ENCODE results near the gene NKX2-3. TPM values are rescaled to one million over a fixed set of nuclear protein-coding genes. Genes with fewer than 3 reads are reported as not detected.

NKX2-3 gene
- total RNA-seq, 1 experiment from 2014 or later = 0.15 TPM

DNA sequence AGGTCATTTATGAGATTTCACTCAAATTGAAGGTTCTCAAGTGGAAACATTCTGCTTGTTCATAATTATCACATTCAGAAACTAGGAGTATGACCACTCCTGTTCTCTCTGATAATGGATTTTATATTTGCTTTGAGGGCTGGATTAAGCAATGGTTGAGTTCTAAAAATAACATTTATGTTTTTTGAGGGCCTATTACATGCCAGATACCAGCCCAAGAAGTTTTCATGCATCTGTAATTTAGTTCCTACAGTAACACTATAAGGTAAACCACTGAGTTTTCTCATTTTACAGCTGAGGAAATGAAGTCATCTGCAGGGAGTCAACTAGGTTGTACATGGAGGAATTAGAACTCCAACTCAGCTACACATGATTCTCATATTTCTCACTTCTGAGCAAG lies 25.5 kb upstream of the NKX2-3 start:
- TF ChIP-seq, protein P1, sequence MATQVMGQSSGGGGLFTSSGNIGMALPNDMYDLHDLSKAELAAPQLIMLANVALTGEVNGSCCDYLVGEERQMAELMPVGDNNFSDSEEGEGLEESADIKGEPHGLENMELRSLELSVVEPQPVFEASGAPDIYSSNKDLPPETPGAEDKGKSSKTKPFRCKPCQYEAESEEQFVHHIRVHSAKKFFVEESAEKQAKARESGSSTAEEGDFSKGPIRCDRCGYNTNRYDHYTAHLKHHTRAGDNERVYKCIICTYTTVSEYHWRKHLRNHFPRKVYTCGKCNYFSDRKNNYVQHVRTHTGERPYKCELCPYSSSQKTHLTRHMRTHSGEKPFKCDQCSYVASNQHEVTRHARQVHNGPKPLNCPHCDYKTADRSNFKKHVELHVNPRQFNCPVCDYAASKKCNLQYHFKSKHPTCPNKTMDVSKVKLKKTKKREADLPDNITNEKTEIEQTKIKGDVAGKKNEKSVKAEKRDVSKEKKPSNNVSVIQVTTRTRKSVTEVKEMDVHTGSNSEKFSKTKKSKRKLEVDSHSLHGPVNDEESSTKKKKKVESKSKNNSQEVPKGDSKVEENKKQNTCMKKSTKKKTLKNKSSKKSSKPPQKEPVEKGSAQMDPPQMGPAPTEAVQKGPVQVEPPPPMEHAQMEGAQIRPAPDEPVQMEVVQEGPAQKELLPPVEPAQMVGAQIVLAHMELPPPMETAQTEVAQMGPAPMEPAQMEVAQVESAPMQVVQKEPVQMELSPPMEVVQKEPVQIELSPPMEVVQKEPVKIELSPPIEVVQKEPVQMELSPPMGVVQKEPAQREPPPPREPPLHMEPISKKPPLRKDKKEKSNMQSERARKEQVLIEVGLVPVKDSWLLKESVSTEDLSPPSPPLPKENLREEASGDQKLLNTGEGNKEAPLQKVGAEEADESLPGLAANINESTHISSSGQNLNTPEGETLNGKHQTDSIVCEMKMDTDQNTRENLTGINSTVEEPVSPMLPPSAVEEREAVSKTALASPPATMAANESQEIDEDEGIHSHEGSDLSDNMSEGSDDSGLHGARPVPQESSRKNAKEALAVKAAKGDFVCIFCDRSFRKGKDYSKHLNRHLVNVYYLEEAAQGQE (IDR thresholded peaks at IDR 0.05; ENCODE audit: insufficient read depth in 1 of 2, low read depth in 2 of 2, low read length in 1 of 2) = no peak
- TF ChIP-seq POLR2AphosphoS5 (IDR thresholded peaks at IDR 0.05; ENCODE audit: low read depth, low read length) (no peak), TCF7L2 (IDR thresholded peaks at IDR 0.05; ENCODE audit: low read depth, low read length) (no peak), SIN3A (IDR thresholded peaks at IDR 0.05; ENCODE audit: borderline replicate concordance, insufficient read depth, low read depth, low read length) (no peak)
- TF ChIP-seq, protein P2, sequence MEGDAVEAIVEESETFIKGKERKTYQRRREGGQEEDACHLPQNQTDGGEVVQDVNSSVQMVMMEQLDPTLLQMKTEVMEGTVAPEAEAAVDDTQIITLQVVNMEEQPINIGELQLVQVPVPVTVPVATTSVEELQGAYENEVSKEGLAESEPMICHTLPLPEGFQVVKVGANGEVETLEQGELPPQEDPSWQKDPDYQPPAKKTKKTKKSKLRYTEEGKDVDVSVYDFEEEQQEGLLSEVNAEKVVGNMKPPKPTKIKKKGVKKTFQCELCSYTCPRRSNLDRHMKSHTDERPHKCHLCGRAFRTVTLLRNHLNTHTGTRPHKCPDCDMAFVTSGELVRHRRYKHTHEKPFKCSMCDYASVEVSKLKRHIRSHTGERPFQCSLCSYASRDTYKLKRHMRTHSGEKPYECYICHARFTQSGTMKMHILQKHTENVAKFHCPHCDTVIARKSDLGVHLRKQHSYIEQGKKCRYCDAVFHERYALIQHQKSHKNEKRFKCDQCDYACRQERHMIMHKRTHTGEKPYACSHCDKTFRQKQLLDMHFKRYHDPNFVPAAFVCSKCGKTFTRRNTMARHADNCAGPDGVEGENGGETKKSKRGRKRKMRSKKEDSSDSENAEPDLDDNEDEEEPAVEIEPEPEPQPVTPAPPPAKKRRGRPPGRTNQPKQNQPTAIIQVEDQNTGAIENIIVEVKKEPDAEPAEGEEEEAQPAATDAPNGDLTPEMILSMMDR (IDR thresholded peaks at IDR 0.05) = no peak
- ATAC-seq (no peak), DNase-seq (ENCODE audit: low read depth, low spot score) (no peak)
- intact Hi-C loops (cut with micrococcal nuclease; ENCODE audit: unreplicated experiment) = no loop called here
- H3K9me3 ChIP-seq (ENCODE audit: control insufficient read depth, insufficient read depth, low read depth, low read length) = no peaks in the 10 kb centered on the region
- no peak overlapping the region for H3K27ac ChIP-seq (ENCODE audit: low read length)
- CTCF ChIA-PET = no interaction called here
- H3K4me3 ChIP-seq (ENCODE audit: low read depth in 2 of 2, low read length in 2 of 2) = no peak overlapping the region
- peaks cover 20% of the 10 kb centered on the region for H3K27me3 ChIP-seq (ENCODE audit: control insufficient read depth, insufficient read depth, low read length)
- in situ Hi-C loops (cut with HindIII; ENCODE audit: low pct_unique_long_range_greater_than_20kb, low sequenced_read_pairs) = no loop called here
- no TSS peak for BruUV-seq (replicated peaks)
- no peaks in the 10 kb centered on the region for H3K36me3 ChIP-seq (ENCODE audit: control insufficient read depth, insufficient read depth, low read length)
- no peaks in the 10 kb centered on the region for H3K4me1 ChIP-seq (ENCODE audit: control insufficient read depth, insufficient read depth, low read length)
- POLR2A ChIA-PET = no interaction called here

DNA sequence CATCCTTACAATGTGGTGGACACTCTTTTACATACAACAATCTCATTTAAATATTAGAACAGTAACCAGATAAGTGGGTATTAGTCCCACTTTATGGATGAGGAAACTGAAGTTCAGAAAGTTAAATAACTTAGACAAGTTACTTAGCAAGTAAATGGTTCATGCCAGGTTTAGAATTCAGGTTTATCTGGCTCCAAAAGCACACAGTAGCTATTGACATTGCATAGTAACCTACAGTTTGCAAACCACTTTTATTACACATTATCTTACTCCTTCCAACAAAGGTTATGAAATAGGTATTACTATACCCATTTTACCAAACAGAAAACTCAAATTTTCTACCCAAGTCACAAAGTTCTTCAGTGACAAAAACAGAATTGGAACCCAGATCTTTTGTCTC lies 19.7 kb upstream of the NKX2-3 start:
- CTCF ChIA-PET = no interaction called here
- DNase-seq (ENCODE audit: low read depth, low spot score) = no peak
- intact Hi-C loops (cut with micrococcal nuclease; ENCODE audit: unreplicated experiment) = no loop called here
- H3K36me3 ChIP-seq (ENCODE audit: control insufficient read depth, insufficient read depth, low read length) = no peaks in the 10 kb centered on the region
- H3K4me3 ChIP-seq (ENCODE audit: low read depth in 2 of 2, low read length in 2 of 2) = no peak overlapping the region
- no peak overlapping the region for H3K27ac ChIP-seq (ENCODE audit: low read length)
- no peaks in the 10 kb centered on the region for H3K4me1 ChIP-seq (ENCODE audit: control insufficient read depth, insufficient read depth, low read length)
- no peak for ATAC-seq
- peaks cover 21% of the 10 kb centered on the region for H3K27me3 ChIP-seq (ENCODE audit: control insufficient read depth, insufficient read depth, low read length)
- in situ Hi-C loops (cut with HindIII; ENCODE audit: low pct_unique_long_range_greater_than_20kb, low sequenced_read_pairs) = no loop called here
- POLR2A ChIA-PET = interaction anchor here (0.6 kb wide), 1 partner anchor 191 kb away, joined by 3 read pairs; no protein-coding TSS in a partner anchor
- no TSS peak for BruUV-seq (replicated peaks)
- TF ChIP-seq SIN3A (IDR thresholded peaks at IDR 0.05; ENCODE audit: borderline replicate concordance, insufficient read depth, low read depth, low read length) = no peak
- no peak for TF ChIP-seq POLR2AphosphoS5 (IDR thresholded peaks at IDR 0.05; ENCODE audit: low read depth, low read length)
- TF ChIP-seq, protein P2 (IDR thresholded peaks at IDR 0.05) = no peak
- TF ChIP-seq TCF7L2 (IDR thresholded peaks at IDR 0.05; ENCODE audit: low read depth, low read length) = no peak
- TF ChIP-seq, protein P1 (IDR thresholded peaks at IDR 0.05; ENCODE audit: insufficient read depth in 1 of 2, low read depth in 2 of 2, low read length in 1 of 2) = no peak
- no peaks in the 10 kb centered on the region for H3K9me3 ChIP-seq (ENCODE audit: control insufficient read depth, insufficient read depth, low read depth, low read length)

Measured in Panc1 (cell line).